GM12864 (cell line): Measurements from ENCODE around the gene ADAMTS16.

Source experiments
- DNase-seq: peaks from one replicate; pipeline ENCODE4 v3.0.0-alpha.2; 2011; ENCODE audit warnings: low read depth
- H3K4me3 ChIP-seq: 2 replicates; pipeline ENCODE4 v1.5.1; 2011; ENCODE audit warnings: mild to moderate bottlenecking, low read depth, low read length, control low read depth
- TF ChIP-seq, protein P1 (sequence below): IDR thresholded peaks from 2 replicates; pipeline ENCODE4 v1.5.1; 2011; ENCODE audit warnings: low read depth, mild to moderate bottlenecking, moderate library complexity, low read length, control low read depth, inconsistent platforms; ENCODE audit errors: missing control alignments

Gene ADAMTS16

DNA sequence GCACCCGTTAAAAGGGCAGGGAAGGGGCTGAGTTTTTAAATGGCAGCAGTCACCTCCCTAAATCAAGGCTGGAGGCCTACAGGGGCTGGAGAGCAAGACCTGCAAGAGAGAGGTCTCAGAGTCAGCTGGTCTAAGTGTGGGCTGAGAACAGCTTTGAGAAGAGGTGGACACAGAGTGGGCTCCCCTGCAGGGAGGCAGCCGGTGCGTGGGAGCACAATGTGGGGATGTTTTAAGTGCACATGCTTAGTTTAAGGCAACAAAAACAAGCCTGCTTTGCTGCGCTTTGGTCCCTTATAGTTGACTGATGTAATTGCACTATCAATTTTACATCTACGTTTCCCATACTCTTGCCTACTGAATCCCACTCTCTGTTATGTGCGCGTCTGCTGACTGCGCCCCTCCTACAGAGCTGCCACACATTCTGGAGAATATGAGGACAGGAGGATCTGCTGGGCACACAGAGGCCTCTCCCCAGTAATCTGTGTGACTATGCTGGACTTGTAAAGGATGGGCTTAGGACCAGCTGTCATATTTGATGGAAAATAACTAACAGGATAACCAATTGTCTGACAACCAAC, 220.3 kb downstream of the ADAMTS16 start:
- no peak for DNase-seq
- TF ChIP-seq, protein P1, sequence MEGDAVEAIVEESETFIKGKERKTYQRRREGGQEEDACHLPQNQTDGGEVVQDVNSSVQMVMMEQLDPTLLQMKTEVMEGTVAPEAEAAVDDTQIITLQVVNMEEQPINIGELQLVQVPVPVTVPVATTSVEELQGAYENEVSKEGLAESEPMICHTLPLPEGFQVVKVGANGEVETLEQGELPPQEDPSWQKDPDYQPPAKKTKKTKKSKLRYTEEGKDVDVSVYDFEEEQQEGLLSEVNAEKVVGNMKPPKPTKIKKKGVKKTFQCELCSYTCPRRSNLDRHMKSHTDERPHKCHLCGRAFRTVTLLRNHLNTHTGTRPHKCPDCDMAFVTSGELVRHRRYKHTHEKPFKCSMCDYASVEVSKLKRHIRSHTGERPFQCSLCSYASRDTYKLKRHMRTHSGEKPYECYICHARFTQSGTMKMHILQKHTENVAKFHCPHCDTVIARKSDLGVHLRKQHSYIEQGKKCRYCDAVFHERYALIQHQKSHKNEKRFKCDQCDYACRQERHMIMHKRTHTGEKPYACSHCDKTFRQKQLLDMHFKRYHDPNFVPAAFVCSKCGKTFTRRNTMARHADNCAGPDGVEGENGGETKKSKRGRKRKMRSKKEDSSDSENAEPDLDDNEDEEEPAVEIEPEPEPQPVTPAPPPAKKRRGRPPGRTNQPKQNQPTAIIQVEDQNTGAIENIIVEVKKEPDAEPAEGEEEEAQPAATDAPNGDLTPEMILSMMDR: no peak

DNA sequence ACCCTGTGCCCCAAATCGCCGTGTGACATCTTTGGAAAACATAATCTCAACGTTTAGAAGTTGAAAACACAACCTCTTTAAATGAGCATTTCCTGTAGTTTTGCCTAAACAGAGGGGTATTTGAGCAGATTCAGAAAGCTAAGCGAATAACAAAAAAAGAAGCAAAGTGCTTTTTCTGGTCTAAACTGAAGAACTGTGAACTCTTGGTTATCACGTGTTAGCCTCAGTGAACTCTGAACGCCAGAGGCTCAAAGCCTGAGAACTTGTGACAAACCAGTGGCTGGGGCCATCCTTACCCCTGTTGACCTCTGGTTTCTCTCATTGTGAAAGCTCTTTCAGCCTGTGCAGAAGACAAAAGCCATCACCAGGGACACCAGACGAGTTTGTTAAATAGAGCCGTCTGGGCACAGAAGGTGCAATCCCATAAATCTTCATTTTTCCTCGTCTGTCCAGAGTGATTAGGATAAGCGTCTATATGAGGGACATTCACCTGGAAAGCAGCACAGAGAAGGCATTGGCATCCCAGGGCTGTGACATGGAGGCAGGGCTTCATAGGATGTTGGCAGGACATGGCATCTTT, 220.9 kb downstream of the ADAMTS16 start:
- DNase-seq: no peak
- no peak overlapping the region for H3K4me3 ChIP-seq
- TF ChIP-seq, protein P1: no peak

More for the DNA sequence above, 220.3 kb downstream of the ADAMTS16 start:
- no peak overlapping the region for H3K4me3 ChIP-seq

DNA sequence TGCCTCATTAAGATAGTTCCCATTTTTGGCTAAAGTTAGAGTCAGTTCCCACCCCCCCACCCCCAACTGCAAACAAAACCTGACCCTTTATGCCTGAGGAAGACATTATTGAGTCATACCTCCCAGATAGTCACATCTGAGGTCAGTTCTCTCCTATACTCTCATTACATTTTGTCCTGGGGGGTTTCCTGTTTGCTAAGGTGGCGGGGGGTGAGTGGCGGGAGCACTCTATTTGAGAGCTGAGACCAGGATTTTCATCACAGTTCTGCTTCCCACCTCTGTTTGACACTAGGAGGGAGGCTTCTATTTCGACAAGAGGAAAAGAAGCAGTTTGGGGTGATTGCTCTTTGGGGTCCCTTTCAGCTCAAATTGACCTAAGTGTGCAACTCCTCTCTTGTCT, 222.9 kb downstream of the ADAMTS16 start:
- TF ChIP-seq, protein P1: no peak
- H3K4me3 ChIP-seq: no peak overlapping the region
- DNase-seq: no peak

DNA sequence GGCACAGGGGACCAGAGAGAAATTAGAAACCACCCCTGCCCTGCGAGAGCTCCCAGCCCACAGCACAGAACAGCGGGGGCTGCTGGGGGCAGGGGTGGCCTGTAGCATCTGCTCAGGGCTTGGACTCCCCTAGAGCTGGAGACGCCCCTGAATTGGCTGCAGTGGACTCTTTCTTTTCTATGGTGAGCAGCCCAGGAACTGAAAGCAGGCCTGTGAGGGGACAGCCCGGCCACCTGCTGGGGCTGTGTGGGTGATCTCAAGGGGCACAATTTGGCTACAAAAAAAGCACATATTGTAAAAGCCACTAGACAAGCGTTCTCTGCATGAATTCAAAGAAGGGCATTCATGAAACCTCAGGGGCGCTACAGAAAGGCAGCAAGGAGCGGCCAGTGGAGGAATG, 224.8 kb downstream of the ADAMTS16 start:
- TF ChIP-seq, protein P1: no peak

DNA sequence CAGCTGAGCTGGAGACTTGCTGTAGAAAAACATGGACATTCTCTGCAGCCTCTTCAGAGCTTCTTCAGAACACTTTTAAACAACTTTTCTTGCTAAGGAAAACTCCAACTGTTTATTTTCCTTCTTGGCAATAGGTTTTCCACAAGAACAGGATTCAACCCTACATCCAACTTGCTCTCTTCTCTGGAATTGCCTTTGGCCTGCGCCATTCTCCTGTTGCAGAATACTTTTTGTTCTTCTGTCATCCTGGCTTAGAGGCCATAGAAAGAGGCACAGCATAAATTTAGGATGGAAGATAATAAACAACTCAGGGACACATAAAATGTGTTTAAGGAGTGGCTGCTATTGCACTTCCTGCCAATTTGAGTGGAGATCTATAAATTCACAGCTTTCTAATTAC, 227.6 kb downstream of the ADAMTS16 start:
- H3K4me3 ChIP-seq: no peak overlapping the region
- TF ChIP-seq, protein P1: no peak
- DNase-seq: no peak

More for the DNA sequence above, 224.8 kb downstream of the ADAMTS16 start:
- H3K4me3 ChIP-seq: no peak overlapping the region
- DNase-seq: no peak

DNA sequence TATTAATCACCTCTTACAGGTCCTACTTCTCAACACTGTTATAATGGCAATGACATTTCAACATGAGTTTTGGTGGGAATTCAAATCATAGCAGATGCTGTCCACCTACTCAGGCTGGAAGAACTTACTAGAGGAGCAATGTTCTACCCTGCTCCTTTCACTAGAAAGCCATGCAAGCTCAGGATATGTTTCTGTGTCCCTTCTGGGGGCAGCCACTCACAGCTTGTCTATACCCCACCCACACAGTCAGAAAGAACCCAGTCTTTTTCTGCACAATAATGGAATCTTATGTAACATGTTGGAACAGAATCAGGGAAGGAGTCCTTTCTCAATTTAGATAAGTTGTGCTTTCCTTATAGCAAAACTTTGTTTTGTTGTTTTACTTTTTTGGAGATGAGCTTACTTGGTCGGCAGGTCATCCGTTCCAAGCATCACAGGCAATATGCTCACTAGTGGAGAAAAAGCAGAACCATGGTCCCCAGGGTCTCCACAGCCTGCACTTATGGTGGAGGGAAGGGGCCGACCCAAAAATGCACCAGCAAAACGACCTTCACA, 229.0 kb downstream of the ADAMTS16 start:
- no peak for DNase-seq
- no peak overlapping the region for H3K4me3 ChIP-seq
- TF ChIP-seq, protein P1: no peak
